SK-N-SH (cell line): Measurements from ENCODE around the gene TTC21A.

Experiments used
- TF ChIP-seq, protein P1 (sequence below): fragments of 150-350 bp; IDR thresholded peaks from 2 replicates; pipeline ENCODE4 v1.6.1; 2017; ENCODE audit warnings: antibody characterized with exemption, low read length, low read depth, borderline replicate concordance
- TF ChIP-seq, protein P2 (sequence below): IDR thresholded peaks from 2 replicates; pipeline ENCODE4 v1.4.0; 2012; ENCODE audit warnings: low read depth

GRCh38 chr3:39183211-39184080 is 76.0 kb downstream of the TTC21A start:
- TF ChIP-seq, protein P1, sequence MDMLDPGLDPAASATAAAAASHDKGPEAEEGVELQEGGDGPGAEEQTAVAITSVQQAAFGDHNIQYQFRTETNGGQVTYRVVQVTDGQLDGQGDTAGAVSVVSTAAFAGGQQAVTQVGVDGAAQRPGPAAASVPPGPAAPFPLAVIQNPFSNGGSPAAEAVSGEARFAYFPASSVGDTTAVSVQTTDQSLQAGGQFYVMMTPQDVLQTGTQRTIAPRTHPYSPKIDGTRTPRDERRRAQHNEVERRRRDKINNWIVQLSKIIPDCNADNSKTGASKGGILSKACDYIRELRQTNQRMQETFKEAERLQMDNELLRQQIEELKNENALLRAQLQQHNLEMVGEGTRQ = no peak
- TF ChIP-seq, protein P2, sequence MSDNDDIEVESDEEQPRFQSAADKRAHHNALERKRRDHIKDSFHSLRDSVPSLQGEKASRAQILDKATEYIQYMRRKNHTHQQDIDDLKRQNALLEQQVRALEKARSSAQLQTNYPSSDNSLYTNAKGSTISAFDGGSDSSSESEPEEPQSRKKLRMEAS = no peak
